Stimulated activated naive CD4-positive, alpha-beta T cell treated with Interleukin-2 at 50 U/mL for 16 hours (primary cell): ENCODE measurements around the gene BCKDK.
"Not testable (repeated sequence)": the region's sequence is repeated elsewhere in the genome, so short reads cannot be mapped to it uniquely, and the experiment has no call there.

Source experiments
- DNase-seq: peaks from one replicate; lab custom pipeline; 2025; lab: John Stamatoyannopoulos, UW

BCKDK gene

DNA sequence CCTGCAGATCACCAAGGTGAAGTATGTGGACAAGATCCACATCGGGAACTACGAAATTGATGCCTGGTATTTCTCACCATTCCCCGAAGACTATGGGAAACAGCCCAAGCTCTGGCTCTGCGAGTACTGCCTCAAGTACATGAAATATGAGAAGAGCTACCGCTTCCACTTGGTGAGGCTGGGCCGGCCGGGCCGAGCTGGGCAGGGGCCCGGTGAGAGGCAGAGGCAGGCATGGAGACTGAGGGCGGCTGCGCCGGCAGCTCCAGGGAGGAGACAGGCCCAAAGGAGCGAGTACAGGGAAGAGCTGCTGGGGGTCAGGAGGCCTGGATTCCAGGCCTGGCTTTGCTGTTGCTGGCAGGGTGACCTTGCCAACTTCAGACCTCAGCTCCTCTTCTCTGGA lies 19.0 kb downstream of the BCKDK start:
- DNase-seq = no peak

DNA sequence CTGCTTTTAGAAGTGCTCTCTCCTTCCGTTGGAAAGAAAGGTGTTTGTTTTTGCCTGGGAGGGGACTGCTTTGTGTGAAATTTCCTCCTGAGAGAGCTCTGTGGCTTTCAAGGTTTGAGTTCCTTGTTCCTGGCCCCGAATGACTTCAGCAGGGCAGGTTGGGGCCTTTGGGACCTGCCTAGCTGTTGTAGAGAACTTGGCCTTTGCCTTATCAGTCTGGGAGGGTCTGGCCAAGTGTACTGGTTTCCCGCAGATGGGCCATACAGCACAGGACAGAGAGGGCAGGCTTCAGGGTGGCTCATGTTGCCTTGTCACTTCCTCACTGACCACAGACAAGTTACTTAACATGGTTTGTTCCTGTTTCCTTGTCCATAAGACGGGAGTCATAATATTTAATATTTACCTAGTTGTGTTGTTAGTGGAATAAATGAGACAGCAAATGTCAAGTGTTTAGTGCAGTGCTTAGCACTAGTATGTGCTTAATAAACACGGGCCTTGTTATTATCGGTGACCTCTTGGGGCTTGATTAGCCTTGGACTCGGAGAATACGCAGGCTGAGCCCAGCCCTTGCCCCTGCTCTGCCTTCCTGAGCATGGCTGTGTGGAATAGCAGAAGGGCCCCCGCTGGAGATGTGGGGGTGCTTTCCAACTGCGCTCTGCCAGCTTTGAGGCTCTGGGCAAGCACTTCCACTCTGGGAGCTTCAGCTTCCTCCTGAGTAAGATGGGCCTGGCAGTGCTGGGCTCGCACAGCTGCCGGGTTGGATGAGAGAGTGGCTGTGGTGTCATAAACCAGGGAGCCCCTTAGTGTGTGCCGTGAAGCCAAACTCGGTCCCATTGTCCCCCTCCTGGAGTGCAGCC lies 20.8 kb downstream of the BCKDK start:
- DNase-seq = no peak

- no peak for DNase-seq
Observed at GRCh38 chr16:31129568-31130335, 21.6 kb downstream of the BCKDK start.

GRCh38 chr16:31130336-31130891 lies 22.2 kb downstream of the BCKDK start:
- DNase-seq = no peak

DNA sequence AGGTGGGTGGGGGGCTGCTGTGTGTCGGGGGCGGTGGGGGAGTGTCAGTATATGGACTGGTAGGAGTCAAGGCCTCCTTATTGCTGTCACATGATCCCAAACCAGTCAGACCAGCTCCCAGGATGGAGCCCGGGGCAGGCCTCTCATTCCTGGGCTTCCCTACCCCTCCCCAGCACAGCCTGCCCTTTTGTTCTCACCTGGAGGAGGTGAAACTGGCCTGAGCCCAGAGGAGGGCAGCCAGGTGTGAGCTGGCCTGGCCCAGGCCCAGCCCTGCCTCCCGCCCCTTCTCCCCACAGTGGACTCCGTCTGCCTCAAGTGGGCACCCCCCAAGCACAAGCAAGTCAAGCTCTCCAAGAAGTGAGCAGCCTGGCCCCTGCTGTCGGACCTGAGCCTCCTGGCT lies 22.7 kb downstream of the BCKDK start:
- DNase-seq = no peak

- DNase-seq = no peak
Observed at GRCh38 chr16:31131416-31131815, 23.2 kb downstream of the BCKDK start.

DNA sequence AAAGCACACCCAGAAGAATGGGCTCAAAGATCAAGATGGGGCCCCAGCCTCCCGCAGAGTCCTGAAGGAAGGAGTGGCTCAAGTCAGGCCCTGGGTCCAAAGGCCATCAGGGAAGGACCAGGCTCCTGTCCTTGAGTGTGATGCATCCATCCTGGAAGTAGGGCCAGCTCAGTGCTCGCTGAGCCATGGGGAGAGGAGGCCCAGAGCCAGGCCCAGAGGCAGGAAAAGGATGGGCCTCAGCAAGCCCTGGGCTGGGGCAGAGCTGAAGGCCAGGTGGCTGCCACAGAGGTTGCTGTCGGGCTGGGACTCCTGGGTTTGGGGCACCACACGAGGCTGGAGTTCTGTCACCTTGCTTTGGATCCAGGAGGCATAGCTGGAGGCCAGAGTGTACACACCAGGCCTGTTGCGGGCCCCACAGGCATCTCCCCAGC lies 23.7 kb downstream of the BCKDK start:
- no peak for DNase-seq

DNA sequence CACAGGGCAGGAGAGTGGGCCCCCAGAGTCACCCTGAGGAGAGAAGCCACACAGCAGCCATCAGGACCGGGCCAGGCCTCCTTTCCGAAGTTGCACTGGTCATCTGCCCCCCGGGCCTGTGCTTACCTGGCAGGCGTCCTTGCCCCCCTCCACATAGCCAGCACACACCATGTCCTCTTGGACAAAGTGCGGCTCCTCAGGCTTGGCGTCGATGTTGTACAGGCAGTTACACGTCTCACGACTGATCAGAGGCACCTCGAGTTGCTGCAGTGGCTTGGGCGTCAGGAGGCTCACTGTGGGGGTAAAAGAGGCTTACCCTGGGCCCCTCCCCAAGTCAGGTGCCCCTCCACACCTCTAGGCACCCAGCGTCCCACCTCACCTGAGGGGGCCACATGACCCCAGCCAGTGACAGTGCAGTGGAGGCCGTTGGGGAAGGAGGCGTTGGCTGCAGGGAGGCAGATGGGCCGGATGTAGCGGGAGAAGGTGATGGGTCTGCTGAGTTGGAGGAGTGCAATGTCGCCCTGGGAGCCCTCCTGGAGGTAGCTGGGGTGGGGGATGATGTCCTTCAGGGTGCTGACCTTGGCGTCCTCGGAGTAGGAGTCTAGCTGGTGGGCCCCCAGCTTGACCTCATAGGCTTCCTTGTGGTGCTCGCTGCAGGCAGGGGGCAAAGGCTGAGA lies 24.3 kb downstream of the BCKDK start:
- no peak for DNase-seq

- no peak for DNase-seq
Observed at GRCh38 chr16:31133046-31133501, 24.9 kb downstream of the BCKDK start.

DNA sequence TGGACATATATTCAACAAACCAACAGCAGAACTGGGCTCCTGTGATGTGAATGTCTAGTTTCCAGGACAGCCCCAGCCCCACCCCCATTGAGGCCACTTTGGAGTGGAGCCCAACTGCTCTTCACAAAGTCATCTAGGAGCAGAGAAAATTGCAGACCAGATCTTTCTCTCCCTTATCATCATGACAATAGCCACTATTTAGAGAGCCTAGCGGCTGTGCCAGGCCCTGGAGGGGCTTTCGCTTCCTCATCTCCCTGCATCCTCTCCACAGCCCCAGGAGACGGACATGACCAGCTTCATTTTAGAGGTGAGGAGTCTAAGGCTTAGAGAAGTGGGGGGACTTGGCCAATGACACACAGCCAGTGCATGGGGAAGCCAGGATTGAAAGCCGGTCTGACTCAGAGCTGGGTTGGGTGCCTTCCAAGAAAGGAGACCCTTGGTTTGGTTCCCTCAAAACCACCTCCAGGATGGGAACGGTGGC lies 25.9 kb downstream of the BCKDK start:
- DNase-seq = no peak

DNA sequence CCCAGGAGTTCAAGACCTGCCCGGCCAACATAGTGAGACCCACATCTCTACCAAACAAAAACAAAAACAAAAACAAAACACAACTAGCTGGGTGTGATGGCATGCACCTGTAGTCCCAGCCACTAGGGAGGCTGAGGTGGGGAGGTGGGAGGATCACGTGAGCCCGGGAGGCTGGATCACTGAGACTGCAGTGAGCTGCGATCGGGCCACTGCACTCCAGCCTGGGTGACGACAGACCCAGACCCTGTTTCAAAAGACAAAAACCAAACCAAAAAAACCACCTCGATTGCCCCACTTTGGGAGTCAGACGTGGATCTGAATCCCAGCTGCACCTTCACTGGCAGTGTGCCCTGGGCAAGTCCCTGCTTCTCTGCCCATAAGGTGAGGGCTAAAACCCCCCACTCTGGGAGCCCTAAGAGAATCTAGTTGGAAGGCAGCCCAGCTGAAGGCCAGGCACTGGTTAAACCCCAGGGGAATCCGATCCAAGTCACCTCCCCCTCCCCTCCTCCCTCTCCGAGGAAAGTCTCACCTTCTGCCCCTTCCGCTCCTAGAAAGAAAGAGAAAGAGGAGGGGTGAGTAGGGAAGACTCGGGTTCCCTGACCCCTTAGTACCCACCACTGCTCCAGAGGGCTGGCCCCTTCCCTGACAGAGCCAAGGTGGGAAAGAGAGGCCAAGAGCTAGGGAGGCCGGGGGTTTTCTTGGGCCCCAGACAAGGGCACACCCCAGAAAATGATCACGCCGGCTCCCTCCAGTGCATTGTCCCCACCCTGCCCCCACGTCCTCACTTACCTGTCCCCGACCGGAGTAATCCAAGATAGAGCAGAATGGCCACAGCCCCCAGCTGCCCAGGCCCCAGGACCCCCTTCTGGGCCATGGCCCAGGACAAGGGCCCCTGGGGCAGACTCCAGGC lies 26.7 kb downstream of the BCKDK start:
- no peak for DNase-seq

DNA sequence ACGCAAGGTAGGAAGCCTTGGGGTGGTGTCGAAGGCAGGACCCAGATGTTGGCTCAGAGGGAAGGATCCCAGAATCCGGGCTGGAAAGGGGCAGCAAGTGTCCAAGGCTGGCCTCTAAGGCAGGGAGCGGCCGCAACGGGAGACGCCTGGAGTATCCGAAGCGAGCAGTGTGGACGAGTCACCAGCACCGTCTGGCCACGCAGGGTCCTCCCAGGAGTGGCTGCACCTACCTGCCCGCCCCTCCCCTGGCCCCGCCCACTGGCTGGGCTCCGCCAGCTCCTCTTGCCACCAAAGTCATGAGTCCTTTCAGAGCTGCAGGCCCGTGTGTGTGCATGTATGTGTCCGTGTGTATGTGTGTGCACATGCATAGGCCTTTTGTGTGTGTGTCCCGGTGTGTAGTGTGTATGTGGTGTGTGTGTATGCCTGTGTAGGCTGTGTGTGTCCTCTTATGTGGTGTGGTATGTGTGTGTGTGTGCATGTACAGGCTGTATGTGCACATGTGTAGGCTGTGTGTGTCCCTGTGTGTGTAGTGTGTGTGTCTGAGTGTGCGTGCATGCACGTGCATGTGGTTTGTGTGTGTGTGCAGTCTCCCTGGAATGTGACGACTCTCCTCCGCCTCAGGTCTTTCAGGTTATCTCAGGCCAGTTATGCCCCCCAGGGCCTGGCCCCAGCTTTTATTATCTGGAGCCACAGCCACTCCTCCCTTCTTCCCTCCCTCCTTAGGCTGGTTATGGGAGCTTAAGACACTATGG lies 27.5 kb downstream of the BCKDK start, which contains the start of gene PRSS8:
Gene PRSS8 (minus strand): TSS at position 193 of the 752 bp plus-strand sequence. CDS start 229 bp downstream, outside the sequence.
- DNase-seq = no peak

GRCh38 chr16:31136287-31136662 lies 28.1 kb downstream of the BCKDK start:
- no peak for DNase-seq

- DNase-seq = not testable (repeated sequence)
Observed at GRCh38 chr16:31136822-31137499, 28.8 kb downstream of the BCKDK start.

GRCh38 chr16:31138621-31139578 lies 30.7 kb downstream of the BCKDK start:
- no peak for DNase-seq

DNA sequence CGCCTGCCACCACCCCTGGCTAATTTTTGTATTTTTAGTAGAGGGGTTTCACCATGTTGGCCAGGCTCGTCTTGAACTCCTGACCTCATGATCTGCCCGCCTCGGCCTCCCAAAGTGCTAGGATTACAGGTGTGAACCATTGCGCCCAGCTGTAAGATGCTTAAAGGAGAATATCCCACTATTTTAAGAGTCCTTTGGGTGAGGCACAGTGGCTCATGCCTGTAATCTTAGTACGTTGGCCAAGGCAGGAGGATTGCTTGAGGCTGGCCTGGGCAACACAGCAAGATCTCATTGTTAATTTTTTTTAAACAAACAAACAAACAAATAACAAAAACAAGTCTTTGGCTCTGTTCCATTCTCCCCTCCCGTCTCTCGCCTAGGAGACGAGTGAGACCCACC lies 32.9 kb downstream of the BCKDK start:
- not testable (repeated sequence) for DNase-seq

GRCh38 chr16:31141489-31142108 lies 33.4 kb downstream of the BCKDK start:
- no peak for DNase-seq
